ENCODE results near the gene CLDN5.

CLDN5 gene

GRCh38 chr22:19480789-19481188, 43.4 kb downstream of the CLDN5 start:
- no peak for TF ChIP-seq CTCF (IDR thresholded peaks at IDR 0.05)

- TF ChIP-seq CTCF (IDR thresholded peaks at IDR 0.05) = no peak
Observed at GRCh38 chr22:19480173-19480568, 44.0 kb downstream of the CLDN5 start.

GRCh38 chr22:19479355-19480172, 44.6 kb downstream of the CLDN5 start, which contains the start of gene CDC45:
Gene CDC45 (plus strand): TSS chr22:19479920. CDS start chr22:19479969, 49 bp downstream.
- TF ChIP-seq CTCF (IDR thresholded peaks at IDR 0.05) = no peak

GRCh38 chr22:19478901-19479354, 45.3 kb downstream of the CLDN5 start, which contains the start of gene UFD1:
Gene UFD1 (minus strand): TSS chr22:19479193. CDS start chr22:19479085, 108 bp downstream.
- no peak for TF ChIP-seq CTCF (IDR thresholded peaks at IDR 0.05)

GRCh38 chr22:19478045-19478900, 45.9 kb downstream of the CLDN5 start:
- TF ChIP-seq CTCF (IDR thresholded peaks at IDR 0.05) = no peak

GRCh38 chr22:19477321-19478044, 46.7 kb downstream of the CLDN5 start:
- TF ChIP-seq CTCF (IDR thresholded peaks at IDR 0.05) = peak; percentile 48; the same call in 1 of the 2 replicates

GRCh38 chr22:19476023-19476422, 48.2 kb downstream of the CLDN5 start:
- TF ChIP-seq CTCF (IDR thresholded peaks at IDR 0.05) = no peak

Data from LNCAP (cell line).